Stimulated activated naive B cell treated with anti-CD40 and anti-IgM and Interleukin-4, amounts not matched to agents 10 μg/mL and 1 μg/mL and 100 μg/mL, for 72 hours (primary cell): ENCODE measurements around the gene MEG3.

Source experiments
- ATAC-seq, 2 donors: fragments of 150-1000 bp; cut with Tn5 transposase; replicated peaks; 2 replicates each; pipeline ENCODE4 v1.10.0; 2021; ENCODE audit warnings: moderate library complexity in 1 of 2
- DNase-seq: peaks from one replicate; pipeline ENCODE4 v3.0.0; 2021
- H3K27ac Mint-ChIP-seq: one replicate; pipeline ENCODE4 v1.8.0; 2022; ENCODE audit warnings: mild to moderate bottlenecking, mixed read lengths
- H3K27me3 Mint-ChIP-seq, 2 donors: one replicate each; pipeline ENCODE4 v1.8.0; 2022; ENCODE audit warnings: mixed read lengths in 2 of 2
- H3K36me3 Mint-ChIP-seq, 2 donors: one replicate each; pipeline ENCODE4 v1.8.0; 2022; ENCODE audit warnings: mixed read lengths in 2 of 2, mild to moderate bottlenecking in 1 of 2
- H3K4me1 Mint-ChIP-seq, 2 donors: one replicate each; pipeline ENCODE4 v1.8.0; 2022; ENCODE audit warnings: mixed read lengths in 2 of 2, mild to moderate bottlenecking in 1 of 2
- H3K4me3 Mint-ChIP-seq, 2 donors: one replicate each; pipeline ENCODE4 v1.8.0; 2022; ENCODE audit warnings: mild to moderate bottlenecking in 2 of 2, mixed read lengths in 2 of 2, moderate library complexity in 1 of 2
- H3K9me3 Mint-ChIP-seq, 2 donors: one replicate each; pipeline ENCODE4 v1.8.0; 2022; ENCODE audit warnings: mixed read lengths in 2 of 2, mild to moderate bottlenecking in 1 of 2

Gene MEG3

GRCh38 chr14:100825713-100826331 is at the start of gene MEG3:
Gene MEG3, plus strand, starts transcription at chr14:100826118.
- Mint-ChIP-seq H3K36me3 (peaks cover 5 to 6% of the 10 kb centered on the region in 2 donors), H3K27ac (peak within 1 kb of the TSS; percentile 59), H3K9me3 (peaks cover 8 to 10% of the 10 kb centered on the region in 2 donors), H3K27me3 (peaks cover 34 to 58% of the 10 kb centered on the region in 2 donors), H3K4me3 (peak within 1 kb of the TSS; percentile 17 to 26), H3K4me1 (peaks cover 9 to 19% of the 10 kb centered on the region in 2 donors)
- no peak for DNase-seq
- ATAC-seq = no peak

DNA sequence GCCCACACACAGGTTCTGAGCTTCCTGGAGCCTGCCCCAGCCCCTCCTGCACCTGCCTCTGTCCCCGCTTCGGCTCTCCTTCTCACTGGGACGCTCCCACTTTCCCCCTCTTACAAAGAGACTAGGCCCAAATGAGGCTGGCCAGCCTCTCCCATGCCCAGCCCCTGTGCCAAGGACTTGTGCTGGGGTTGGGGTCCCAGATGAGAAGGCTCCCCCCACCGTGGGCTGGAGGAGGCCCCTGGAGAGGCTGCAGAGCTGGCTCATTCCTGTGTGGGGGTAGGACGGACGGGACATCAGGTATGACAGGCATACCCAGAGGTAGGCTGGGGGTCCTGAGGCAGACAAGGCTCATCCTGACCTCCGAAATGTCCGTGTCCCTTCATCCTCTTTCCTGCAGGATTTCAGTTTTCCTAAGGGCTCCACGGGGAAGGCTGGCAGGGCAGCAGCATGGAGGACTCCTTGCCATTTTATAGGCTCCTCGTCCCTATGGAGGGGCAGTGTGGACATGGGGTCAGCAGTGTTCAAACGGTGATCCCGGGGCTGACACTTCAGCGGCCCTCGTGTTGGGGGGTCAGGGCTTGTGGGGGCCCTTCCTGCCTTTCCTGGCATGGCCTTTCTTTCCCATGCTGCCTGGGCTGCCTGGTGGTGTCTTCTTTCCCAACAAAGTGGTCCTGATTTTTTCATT is 49.1 kb upstream of the MEG3 start:
- no peaks in the 10 kb centered on the region for H3K4me1 Mint-ChIP-seq
- H3K27me3 Mint-ChIP-seq = peaks cover 5 to 12% of the 10 kb centered on the region in 2 donors
- ATAC-seq (no peak), DNase-seq (no peak)
- no peaks in the 10 kb centered on the region for H3K9me3 Mint-ChIP-seq
- no peak overlapping the region for H3K4me3 Mint-ChIP-seq
- H3K36me3 Mint-ChIP-seq = no peaks in the 10 kb centered on the region
- H3K27ac Mint-ChIP-seq = no peak overlapping the region

GRCh38 chr14:100777366-100777817 is 48.5 kb upstream of the MEG3 start:
- Mint-ChIP-seq H3K27me3 (peaks cover 5 to 12% of the 10 kb centered on the region in 2 donors), H3K4me3 (no peak overlapping the region), H3K9me3 (no peaks in the 10 kb centered on the region), H3K27ac (no peak overlapping the region), H3K4me1 (no peaks in the 10 kb centered on the region), H3K36me3 (no peaks in the 10 kb centered on the region)
- no peak for DNase-seq
- ATAC-seq = no peak

DNA sequence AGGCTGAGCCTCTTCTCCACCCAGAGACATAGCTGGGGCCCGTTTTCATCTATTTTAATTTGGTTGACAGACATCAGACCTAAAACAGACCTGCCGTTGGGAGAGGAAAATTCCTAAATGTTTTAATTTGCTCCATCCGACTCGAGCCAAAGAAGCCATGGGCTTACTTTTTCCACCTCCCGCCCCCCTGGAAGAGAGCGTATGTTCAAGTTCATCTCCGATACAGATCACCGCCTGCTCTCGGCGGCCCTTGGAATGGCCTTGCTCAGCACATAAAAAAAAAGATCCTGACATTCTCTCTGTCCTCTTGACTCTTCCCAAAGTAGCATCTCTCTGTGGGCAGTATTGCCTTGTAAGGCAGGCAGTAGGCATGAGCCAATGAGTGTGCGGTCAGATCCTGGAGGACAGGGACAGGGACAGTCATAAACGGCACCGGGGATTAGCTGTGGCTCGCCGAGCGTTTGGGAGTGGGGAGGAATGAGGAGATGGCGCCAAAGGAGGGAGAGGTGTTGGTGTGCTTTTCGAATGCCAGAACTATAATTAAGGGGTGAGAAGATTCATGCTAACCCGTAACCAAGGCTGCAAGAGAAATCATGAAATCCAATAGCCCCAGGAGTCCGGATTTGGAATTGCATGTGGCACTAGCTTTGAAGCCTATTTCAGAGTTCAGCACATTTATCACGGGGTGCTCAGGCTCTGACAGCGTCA is 47.9 kb upstream of the MEG3 start:
- no peaks in the 10 kb centered on the region for H3K4me1 Mint-ChIP-seq
- DNase-seq = no peak
- no peaks in the 10 kb centered on the region for H3K36me3 Mint-ChIP-seq
- H3K27me3 Mint-ChIP-seq = peaks cover 5 to 12% of the 10 kb centered on the region in 2 donors
- H3K9me3 Mint-ChIP-seq = no peaks in the 10 kb centered on the region
- H3K4me3 Mint-ChIP-seq = no peak overlapping the region
- no peak for ATAC-seq
- H3K27ac Mint-ChIP-seq = no peak overlapping the region

GRCh38 chr14:100778526-100778882 is 47.4 kb upstream of the MEG3 start:
- H3K4me3 Mint-ChIP-seq = no peak overlapping the region
- no peaks in the 10 kb centered on the region for H3K4me1 Mint-ChIP-seq
- ATAC-seq = no peak
- peaks cover 5 to 12% of the 10 kb centered on the region in 2 donors for H3K27me3 Mint-ChIP-seq
- H3K27ac Mint-ChIP-seq = no peak overlapping the region
- no peaks in the 10 kb centered on the region for H3K9me3 Mint-ChIP-seq
- no peaks in the 10 kb centered on the region for H3K36me3 Mint-ChIP-seq
- DNase-seq = no peak

DNA sequence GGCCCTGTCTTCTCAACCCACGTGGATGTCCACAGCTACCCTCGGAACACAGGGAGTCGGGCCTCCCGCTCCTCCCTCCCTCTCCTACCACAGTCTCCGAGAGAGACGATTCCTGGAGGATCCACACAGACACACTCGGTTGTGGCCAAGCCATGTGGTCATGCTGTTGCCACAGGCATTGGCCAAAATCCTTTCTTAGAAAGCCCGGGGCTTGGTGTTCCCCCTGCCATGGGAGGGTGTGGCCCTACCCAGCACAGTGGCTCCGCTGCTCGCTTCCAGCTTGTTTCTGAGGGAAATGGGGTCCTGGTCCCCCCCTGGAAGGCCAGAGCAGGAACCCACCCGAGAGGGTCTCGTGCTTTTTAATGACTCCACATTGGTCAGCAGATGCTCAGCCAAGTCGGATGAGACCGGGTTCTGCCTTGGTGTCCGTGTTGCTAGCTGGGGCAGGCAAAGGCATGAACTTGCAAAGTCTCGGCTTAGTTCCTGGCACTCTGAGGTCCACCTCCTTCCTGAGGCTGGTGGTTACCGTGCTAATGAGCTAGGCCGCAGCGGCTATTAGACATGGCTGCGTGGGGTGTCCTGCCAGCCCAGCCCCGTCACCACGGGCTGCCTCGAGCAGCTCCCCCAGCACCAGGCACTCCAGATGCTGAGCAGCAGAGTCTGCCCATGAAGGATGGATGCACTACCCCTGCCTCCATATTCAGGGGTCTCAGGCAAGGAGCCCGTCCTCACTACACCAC is 46.8 kb upstream of the MEG3 start:
- no peaks in the 10 kb centered on the region for H3K9me3 Mint-ChIP-seq
- H3K4me1 Mint-ChIP-seq = no peaks in the 10 kb centered on the region
- H3K4me3 Mint-ChIP-seq = no peak overlapping the region
- no peak for DNase-seq
- no peak overlapping the region for H3K27ac Mint-ChIP-seq
- H3K36me3 Mint-ChIP-seq = no peaks in the 10 kb centered on the region
- peaks cover 5 to 12% of the 10 kb centered on the region in 2 donors for H3K27me3 Mint-ChIP-seq
- ATAC-seq = no peak

DNA sequence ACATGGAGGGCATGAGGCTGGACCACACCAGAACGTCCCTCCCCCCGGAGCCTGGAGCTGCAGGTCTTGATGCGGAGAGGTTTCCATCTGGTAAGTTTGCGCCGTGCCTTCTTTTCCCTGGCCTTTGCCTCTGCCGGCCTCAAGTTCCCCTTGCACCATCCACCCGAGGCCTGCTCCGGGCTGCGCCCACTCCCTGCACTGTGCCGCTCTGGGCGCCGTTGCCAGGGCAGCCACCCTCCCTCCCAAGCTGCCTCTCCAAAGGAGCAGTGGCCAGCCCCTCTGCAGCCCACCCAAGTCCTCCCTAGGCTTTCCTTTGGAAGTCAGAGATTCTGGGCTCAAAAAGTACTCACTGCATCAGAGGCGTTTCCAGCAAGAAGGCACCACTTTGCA is 46.2 kb upstream of the MEG3 start:
- Mint-ChIP-seq H3K4me1 (no peaks in the 10 kb centered on the region), H3K27me3 (peaks cover 5 to 12% of the 10 kb centered on the region in 2 donors), H3K36me3 (no peaks in the 10 kb centered on the region), H3K9me3 (no peaks in the 10 kb centered on the region), H3K4me3 (no peak overlapping the region), H3K27ac (no peak overlapping the region)
- DNase-seq = no peak
- ATAC-seq = no peak

- Mint-ChIP-seq H3K27me3 (peaks cover 5 to 12% of the 10 kb centered on the region in 2 donors), H3K27ac (no peak overlapping the region), H3K36me3 (no peaks in the 10 kb centered on the region), H3K9me3 (no peaks in the 10 kb centered on the region), H3K4me1 (no peaks in the 10 kb centered on the region), H3K4me3 (no peak overlapping the region)
- DNase-seq (no peak), ATAC-seq (no peak)
Observed at GRCh38 chr14:100780246-100780645, 45.7 kb upstream of the MEG3 start.

- no peaks in the 10 kb centered on the region for H3K4me1 Mint-ChIP-seq
- DNase-seq (no peak), ATAC-seq (no peak)
- H3K4me3 Mint-ChIP-seq = no peak overlapping the region
- H3K36me3 Mint-ChIP-seq = no peaks in the 10 kb centered on the region
- H3K9me3 Mint-ChIP-seq = no peaks in the 10 kb centered on the region
- no peak overlapping the region for H3K27ac Mint-ChIP-seq
- H3K27me3 Mint-ChIP-seq = peaks cover 5 to 12% of the 10 kb centered on the region in 2 donors
Observed at GRCh38 chr14:100780646-100781355, 45.1 kb upstream of the MEG3 start.

GRCh38 chr14:100781952-100782351 is 44.0 kb upstream of the MEG3 start:
- Mint-ChIP-seq H3K27ac (no peak overlapping the region), H3K4me3 (no peak overlapping the region), H3K9me3 (no peaks in the 10 kb centered on the region), H3K27me3 (peaks cover 5 to 12% of the 10 kb centered on the region in 2 donors), H3K36me3 (no peaks in the 10 kb centered on the region), H3K4me1 (no peaks in the 10 kb centered on the region)
- DNase-seq (no peak), ATAC-seq (no peak)

- H3K27me3 Mint-ChIP-seq = peaks cover 5 to 12% of the 10 kb centered on the region in 2 donors
- no peak overlapping the region for H3K4me3 Mint-ChIP-seq
- ATAC-seq = no peak
Observed at GRCh38 chr14:100782516-100783320, 43.2 kb upstream of the MEG3 start.

GRCh38 chr14:100783630-100784370 is 42.1 kb upstream of the MEG3 start:
- H3K9me3 Mint-ChIP-seq = no peaks in the 10 kb centered on the region
- no peak overlapping the region for H3K27ac Mint-ChIP-seq
- peaks cover 5 to 22% of the 10 kb centered on the region in 2 donors for H3K27me3 Mint-ChIP-seq
- no peaks in the 10 kb centered on the region for H3K4me1 Mint-ChIP-seq
- no peak for DNase-seq
- ATAC-seq = no peak
- H3K36me3 Mint-ChIP-seq = no peaks in the 10 kb centered on the region
- no peak overlapping the region for H3K4me3 Mint-ChIP-seq

More at GRCh38 chr14:100782516-100783320, 43.2 kb upstream of the MEG3 start:
- no peaks in the 10 kb centered on the region for H3K36me3 Mint-ChIP-seq
- DNase-seq = no peak
- no peaks in the 10 kb centered on the region for H3K4me1 Mint-ChIP-seq
- H3K9me3 Mint-ChIP-seq = no peaks in the 10 kb centered on the region
- H3K27ac Mint-ChIP-seq = no peak overlapping the region
